NCI-H226 (cell line): Measurements from ENCODE around the gene EPHA5.
A peak's percentile ranks its signal among the peaks of the same experiment; 100 is the strongest.

ENCODE experiments used
- DNase-seq: peaks from one replicate; pipeline ENCODE4 v3.0.0-alpha.2; 2015

The EPHA5 gene

GRCh38 chr4:65472531-65472930, 197.8 kb downstream of the EPHA5 start:
- no peak for DNase-seq

- DNase-seq: no peak
Measured at GRCh38 chr4:65467068-65467680, 203.1 kb downstream of the EPHA5 start.

GRCh38 chr4:65461781-65462180, 208.5 kb downstream of the EPHA5 start:
- DNase-seq: no peak

GRCh38 chr4:65457011-65457410, 213.3 kb downstream of the EPHA5 start:
- no peak for DNase-seq

GRCh38 chr4:65456579-65456978, 213.7 kb downstream of the EPHA5 start:
- DNase-seq: no peak

GRCh38 chr4:65453398-65453797, 216.9 kb downstream of the EPHA5 start:
- DNase-seq: no peak

GRCh38 chr4:65450899-65451298, 219.4 kb downstream of the EPHA5 start:
- no peak for DNase-seq

GRCh38 chr4:65437102-65437501, 233.2 kb downstream of the EPHA5 start:
- no peak for DNase-seq

GRCh38 chr4:65422109-65422508, 248.2 kb downstream of the EPHA5 start:
- DNase-seq: no peak

- DNase-seq: no peak
Measured at GRCh38 chr4:65420036-65420435, 250.3 kb downstream of the EPHA5 start.

- no peak for DNase-seq
Measured at GRCh38 chr4:65416891-65417290, 253.4 kb downstream of the EPHA5 start.

- no peak for DNase-seq
Measured at GRCh38 chr4:65407483-65407882, 262.8 kb downstream of the EPHA5 start.

GRCh38 chr4:65401083-65401482, 269.2 kb downstream of the EPHA5 start:
- DNase-seq: no peak

GRCh38 chr4:65399084-65399483, 271.2 kb downstream of the EPHA5 start:
- DNase-seq: no peak

GRCh38 chr4:65393078-65393477, 277.2 kb downstream of the EPHA5 start:
- no peak for DNase-seq

GRCh38 chr4:65392488-65392887, 277.8 kb downstream of the EPHA5 start:
- no peak for DNase-seq

GRCh38 chr4:65391814-65392213, 278.5 kb downstream of the EPHA5 start:
- DNase-seq: no peak

GRCh38 chr4:65391382-65391781, 278.9 kb downstream of the EPHA5 start:
- DNase-seq: no peak

- DNase-seq: no peak
Measured at GRCh38 chr4:65386927-65387326, 283.4 kb downstream of the EPHA5 start.

GRCh38 chr4:65383589-65384305, 286.5 kb downstream of the EPHA5 start:
- peak; percentile 63 for DNase-seq

GRCh38 chr4:65381648-65382047, 288.6 kb downstream of the EPHA5 start:
- DNase-seq: no peak

GRCh38 chr4:65370709-65371108, 299.6 kb downstream of the EPHA5 start:
- DNase-seq: no peak

GRCh38 chr4:65367306-65367705, 303.0 kb downstream of the EPHA5 start:
- no peak for DNase-seq

- no peak for DNase-seq
Measured at GRCh38 chr4:65358914-65359313, 311.4 kb downstream of the EPHA5 start.

GRCh38 chr4:65353098-65353497, 317.2 kb downstream of the EPHA5 start:
- no peak for DNase-seq
